ENCODE measurements around the gene ABI3.

ABI3 gene

DNA sequence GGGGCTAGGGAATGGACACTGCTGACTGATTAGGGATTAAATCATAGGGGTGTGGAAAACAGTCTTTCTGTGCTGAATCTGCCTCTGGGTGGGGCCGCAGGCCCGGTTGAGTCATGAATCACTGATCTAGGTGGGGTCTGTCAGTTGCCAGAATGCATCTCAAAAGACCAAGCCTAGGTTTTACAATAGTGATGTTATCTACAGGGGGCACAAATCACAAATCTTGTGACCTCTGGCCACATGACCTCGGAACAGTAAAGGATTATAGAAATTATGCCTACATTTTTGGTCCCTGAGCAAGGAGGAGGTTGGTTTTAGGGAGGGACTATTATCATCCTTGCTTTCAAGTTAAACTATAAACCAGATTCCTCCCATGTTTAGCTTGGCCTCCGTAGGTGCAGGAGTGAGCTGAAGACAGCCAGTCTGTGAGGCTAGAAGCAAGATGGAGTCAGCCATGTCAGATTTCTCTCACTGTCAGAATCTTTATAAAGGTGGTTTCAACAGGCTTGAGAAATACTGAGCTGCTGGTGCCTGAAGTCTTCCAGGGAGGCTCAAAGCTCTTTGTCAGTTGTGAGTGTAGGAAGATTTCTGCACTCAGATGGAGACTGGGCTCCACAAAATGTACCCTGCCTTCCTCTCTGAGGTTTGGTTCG is 13.0 kb upstream of the ABI3 start:
- no peak for DNase-seq (ENCODE audit: low spot score)

DNA sequence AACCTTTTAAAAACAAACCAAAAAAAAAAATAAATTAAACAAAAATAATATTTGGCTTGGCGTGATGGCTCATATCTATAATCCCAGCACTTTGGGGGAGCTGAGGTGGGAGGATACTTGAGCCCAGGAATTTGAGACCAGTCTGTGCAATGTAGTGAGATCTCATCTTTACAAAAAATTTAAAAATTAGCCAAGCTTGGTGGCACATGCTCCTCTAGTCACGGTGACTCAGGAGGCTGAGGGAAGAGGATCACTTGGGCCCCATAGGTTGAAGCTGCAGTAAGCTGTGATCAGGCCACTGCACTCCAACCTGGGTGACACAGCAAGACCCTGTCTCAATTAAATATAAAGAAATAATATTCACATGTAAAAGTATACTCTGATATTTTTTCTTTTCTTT is 12.3 kb upstream of the ABI3 start:
- no peak for DNase-seq (ENCODE audit: low spot score)

DNA sequence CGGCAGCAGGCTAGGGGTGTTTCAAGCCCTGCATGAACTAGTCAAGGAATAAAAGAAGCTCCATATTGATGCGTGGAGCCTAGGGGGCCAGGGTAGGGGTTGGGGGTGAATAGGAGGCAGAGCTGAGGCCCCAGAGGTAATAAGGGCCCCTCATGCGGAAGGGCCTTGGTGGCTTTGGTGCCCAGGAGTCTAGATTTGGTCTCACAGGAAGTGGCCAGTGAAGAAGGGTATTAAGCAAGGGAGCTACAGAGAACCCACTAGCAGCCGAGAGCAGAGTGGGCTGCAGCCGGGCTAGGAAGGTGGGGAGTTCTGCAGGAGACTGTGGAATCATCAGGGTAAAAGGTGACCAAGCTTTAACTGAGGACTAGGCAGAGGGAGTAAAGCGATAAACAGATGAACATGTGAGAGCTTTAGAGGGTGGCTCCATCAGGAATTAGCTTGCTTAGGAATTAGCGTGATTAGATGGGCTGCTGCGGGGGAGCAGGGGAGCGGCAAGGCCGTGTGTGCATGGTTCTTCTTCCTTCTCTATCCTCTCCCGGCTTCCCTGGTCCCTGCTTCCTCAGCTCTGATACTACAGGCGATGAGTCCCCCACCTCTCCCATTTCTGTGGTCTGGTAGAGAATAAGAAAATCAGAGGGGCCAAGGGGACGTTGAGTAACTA is 10.0 kb upstream of the ABI3 start:
- no peak for DNase-seq (ENCODE audit: low spot score)

DNA sequence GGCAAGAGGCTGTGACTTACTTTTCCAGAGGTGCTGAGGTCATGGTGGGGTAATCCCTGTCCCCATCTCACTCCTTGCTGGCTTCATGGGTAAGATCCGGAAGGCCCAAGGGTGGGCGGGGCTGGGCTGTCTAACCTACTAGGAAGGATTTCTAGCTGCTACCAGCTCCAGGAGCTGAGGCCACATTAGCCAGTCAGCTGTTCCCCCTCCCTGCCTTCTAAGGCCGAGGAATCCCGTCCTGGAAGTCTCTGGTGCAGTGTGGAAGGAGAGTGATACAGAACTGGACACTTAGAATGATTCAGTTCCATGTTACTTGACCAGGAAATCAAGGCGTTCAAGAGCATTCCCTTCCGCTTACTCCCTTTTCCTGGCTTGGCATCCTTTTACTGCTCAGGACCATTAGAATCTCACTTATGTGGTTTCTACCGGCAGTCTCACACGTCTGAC is 9.0 kb upstream of the ABI3 start:
- DNase-seq (ENCODE audit: low spot score): no peak

DNA sequence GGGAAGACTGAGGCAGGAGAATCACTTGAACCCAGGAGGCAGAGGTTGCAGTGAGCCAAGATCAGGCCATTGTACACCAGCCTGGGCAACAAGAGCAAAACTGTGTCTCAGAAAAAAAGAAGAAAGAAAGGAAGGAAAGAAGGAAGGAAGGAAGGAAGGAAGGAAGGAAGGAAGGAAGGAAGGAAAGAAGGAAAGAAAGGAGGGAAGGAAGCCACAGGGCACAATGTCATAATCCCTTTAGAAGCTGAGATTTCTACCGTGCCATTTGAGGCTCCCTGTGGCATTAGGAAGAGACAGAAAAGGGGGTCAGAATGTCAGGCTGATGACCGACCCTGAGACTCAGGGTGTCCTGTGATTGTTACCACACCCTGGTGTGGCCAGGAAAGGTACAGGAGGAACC is 6.7 kb upstream of the ABI3 start:
- no peak for DNase-seq (ENCODE audit: low spot score)

DNA sequence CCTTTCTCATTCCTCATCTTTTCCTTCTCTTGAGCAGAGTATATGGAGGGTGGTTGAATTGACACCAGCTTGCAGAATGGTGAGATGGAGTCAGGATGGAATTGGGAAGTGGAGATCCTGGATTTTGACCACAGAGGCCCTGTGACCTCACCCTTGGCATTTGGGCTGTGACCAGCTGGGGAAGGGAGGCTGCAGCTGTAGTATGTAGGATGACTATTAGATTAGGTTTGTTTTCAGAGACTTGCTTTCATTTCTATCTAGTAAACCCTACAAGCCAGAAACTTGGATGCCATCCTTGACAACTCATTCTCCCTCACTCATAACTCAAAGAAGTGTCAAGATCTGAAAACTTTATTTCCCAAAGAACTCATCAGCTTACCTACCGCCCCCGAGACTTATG is 6.0 kb upstream of the ABI3 start:
- DNase-seq (ENCODE audit: low spot score): no peak

DNA sequence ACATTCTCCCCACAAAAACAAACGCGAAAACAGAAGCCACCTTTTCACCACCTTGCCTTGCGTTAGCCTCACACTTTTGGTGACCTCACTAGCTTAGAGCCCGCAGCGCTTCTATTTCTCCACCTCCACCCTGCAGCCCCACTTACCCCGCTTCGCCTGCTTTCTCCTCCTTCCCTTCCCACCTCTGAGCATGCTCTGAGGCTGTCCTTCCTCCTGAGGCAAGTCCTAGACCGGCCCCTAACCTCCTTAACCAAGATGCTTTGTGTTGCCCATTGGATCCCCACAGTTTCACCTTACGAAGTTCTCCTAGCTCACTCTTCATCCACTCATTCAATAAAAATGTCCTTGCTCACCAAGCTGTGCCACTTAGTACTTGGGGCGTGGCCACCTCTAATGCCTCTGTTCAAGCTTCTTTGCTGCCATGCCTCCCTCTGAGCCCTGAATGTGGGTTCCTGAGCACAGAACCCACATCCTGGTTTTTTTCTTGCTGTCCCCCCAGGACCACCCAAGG is 1.4 kb upstream of the ABI3 start:
- no peak for DNase-seq (ENCODE audit: low spot score)

DNA sequence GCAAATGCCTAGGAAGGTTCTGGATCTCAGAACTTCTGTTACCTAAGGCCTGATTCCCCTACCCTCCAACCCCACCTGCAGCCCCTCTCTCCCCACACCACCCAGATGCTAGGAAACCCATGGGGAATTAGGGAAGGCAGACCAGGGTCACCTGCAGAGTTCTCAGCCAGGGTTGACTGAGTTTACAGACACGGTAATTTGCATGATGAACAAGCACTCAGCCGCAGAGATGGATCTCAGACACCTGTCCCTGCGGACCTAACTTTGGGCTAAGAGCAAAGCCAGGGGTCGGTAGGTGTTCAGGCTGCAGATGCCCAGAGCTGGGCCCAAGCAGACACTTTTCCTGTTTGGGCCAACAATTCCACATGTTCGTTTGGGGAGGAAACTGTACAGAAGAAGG is 2.9 kb downstream of the ABI3 start:
- no peak for DNase-seq (ENCODE audit: low spot score)

DNA sequence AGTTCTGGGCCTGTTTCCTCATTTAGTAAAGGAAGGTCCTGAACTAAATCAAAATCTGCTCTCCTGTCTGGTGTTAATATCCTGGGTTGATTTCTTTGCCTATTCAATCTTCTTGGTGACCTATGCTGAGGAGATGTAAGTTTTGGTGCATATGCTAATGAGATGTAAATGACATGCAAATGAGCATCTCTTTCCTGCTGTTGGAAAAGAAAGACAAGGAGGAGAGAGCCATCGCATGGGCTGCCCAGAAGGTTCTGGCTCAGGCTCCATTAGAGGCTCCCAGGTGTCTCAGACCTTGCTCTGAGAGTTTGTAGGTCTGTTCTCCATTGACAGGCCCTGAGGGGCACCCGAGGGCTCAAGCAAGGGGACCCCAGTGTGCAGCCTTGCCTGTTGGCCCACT is 3.3 kb downstream of the ABI3 start:
- no peak for DNase-seq (ENCODE audit: low spot score)

DNA sequence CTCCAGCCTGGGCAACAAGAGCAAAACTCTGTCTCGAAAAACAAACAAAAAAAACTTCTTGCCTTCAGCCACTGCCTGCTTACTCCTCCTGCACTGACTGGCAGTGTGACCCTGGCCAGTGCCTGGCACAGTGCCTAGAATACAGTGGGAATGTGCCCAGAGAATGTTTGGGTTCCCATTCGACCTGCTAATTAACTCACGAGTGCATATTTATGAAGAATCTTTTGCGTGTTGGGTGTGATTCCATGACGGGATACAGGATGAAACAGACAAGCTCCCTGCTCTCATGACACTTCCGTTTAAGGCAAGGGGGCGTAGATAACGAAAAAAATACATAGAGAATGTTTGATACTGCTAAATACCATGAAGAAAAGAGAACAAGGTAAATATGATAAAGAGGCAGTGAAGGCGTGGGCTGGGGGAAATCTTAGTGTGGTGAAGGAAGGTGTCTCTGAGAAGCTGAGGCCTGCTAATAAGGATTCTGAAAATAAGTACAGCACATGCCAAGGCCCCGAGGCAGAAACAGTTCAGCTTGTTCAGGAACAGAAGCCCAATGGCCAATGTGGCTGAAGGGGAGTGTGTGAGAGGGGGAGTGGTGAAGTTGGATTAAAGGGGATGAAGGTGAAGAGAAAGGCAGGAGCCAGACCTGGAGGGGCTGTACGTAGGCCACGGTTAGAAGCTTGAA is 4.3 kb downstream of the ABI3 start:
- DNase-seq (ENCODE audit: low spot score): peak; percentile 22

DNA sequence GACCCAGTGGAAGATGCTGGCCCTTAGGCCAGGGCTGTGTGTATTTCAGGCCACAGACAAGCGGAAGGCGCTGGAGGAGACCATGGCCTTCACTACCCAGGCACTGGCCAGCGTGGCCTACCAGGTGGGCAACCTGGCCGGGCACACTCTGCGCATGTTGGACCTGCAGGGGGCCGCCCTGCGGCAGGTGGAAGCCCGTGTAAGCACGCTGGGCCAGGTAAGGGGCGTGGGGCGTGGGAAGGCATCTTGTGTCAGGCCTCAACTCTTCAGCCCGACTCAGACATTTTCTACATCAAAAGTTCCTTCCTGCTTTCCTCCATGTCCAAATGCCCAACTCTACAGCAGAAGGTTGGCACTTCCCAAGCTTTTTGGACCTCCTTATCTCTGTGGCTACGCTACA is 6.0 kb downstream of the ABI3 start:
- no peak for DNase-seq (ENCODE audit: low spot score)

DNA sequence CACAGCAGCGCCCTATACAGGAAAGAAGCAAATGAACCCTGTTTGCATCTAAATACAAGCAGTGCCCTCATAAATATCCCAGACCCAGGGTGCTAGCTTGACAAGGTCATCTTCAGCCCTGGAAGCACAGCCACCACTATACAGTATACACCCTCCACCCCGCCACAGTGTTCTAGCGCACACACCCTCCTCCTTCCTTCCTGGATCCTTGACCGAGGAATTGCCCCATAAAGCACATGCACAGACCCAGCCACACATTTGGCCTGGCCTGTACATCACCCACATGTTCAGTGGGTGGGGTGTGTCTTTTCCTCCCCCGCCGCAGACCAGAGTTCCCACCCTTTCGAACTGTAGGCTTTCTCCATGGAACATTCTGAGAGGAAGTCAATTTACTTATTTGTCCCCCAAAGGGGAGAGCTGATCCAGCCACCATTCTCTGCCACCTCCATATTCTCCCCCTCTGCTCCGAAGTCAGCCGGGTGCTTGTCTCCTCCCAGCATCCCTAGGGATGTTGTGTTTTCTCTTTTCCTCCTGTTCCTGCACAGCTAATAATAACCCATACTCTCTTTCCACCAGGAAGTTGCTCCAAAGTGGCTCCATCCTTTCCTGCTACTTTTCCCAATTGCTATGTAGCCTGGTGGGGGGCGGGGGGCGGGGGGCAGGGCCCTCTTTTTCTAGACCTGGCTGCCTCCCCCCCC is 6.6 kb downstream of the ABI3 start:
- no peak for DNase-seq (ENCODE audit: low spot score)

DNA sequence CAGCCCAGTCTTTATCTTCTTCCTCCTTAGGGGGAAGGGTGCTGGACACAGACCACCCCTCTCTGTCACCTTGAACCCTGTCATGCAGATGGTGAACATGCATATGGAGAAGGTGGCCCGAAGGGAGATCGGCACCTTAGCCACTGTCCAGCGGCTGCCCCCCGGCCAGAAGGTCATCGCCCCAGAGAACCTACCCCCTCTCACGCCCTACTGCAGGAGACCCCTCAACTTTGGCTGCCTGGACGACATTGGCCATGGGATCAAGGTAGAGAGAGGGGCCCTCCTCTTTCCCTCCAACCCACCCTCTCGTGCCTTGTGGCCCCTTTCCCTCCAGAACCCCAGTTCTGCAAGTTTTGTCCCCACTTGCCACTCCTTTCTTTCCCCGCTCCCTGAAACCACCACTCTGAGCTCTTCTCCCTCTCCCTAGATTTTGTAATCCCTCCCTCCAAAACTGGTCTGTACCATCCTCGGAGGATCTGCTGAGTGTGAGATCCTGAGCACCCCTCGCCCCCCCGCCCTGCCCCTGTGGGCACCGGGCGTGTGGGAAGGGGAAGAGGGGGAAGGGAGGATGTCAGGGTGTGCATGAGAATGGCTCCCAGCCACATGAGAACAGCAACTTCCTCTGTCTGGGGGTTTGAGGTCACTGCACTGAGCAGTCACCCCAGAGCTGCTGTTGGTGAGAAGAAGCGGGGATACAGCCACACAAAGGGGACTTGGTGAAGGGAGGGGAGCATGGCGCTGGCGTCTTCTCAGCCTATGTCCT is 7.3 kb downstream of the ABI3 start:
- DNase-seq (ENCODE audit: low spot score): no peak

DNA sequence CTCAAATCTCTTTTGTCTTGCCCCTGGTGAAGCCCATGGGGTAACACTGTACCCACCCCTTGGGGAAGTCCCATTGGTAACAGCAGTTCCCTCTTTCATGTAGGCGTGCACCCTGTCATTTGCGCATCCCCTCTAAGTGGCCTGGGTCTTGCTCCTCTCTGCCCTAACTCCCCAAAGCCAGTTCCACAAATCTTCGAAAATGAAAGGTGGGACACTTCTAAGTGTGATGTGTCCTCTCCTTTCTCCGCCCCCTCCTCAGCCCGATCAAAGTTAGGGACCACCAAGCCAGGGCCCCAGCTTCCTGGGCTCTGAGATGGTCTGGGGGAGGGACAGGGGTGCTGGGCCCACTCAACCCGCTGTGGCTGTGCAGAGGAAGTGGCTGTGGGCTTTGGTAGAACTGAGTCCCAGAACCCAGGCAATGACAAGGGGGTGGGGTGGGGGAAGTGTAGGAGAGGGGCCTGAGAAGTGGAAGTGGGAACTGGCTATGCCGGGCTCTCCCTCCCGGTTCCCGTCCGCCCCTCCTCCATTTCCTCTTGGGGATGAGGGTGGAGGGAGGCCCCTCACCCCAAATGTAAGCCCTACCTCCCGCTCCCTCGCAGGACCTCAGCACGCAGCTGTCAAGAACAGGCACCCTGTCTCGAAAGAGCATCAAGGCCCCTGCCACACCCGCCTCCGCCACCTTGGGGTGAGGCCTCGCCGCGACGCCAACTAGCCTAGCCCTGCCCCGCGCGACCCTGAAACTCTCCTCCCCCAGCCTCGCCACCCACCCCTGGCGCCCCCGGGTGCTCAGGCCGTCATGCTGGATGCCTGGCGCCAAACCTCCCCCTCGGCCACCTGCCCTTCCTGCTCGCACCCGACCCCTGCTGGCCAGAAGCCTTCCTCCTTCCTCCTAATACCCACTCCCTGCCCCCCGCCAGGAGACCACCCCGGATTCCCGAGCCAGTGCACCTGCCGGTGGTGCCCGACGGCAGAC is 8.7 kb downstream of the ABI3 start:
- no peak for DNase-seq (ENCODE audit: low spot score)

DNA sequence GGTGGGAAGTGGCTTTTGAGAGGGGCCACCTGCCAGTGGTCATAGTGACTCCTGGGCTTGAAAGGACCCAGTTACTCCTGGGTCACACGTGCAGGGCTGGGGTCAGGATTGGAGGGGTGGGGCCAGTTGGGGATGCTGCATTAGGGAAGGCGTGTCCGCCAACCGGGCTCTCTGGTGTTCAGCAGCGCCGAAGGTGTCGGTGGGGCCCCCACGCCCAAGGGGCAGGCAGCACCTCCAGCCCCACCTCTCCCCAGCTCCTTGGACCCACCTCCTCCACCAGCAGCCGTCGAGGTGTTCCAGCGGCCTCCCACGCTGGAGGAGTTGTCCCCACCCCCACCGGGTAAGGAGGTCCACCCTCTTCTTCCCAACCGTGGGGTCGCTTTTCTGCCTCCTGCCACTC is 9.5 kb downstream of the ABI3 start:
- DNase-seq (ENCODE audit: low spot score): no peak

DNA sequence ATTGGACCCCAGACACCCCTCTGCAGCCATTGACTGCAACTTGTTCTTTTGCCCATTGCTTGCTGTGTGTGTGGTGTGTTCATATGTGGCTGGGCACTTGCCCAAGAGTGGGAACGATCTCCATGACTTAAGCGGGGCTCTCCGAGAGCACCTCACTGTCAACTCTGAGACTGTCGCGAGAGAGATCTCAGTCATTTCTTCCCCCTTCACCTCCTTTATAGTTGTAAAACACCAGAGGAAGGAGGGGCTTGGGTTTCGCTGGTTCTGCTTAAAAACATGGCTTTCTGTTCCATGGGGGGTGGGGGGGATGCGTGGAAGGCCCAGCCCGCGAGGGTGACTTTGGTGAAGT is 12.6 kb downstream of the ABI3 start:
- DNase-seq (ENCODE audit: low spot score): no peak

DNA sequence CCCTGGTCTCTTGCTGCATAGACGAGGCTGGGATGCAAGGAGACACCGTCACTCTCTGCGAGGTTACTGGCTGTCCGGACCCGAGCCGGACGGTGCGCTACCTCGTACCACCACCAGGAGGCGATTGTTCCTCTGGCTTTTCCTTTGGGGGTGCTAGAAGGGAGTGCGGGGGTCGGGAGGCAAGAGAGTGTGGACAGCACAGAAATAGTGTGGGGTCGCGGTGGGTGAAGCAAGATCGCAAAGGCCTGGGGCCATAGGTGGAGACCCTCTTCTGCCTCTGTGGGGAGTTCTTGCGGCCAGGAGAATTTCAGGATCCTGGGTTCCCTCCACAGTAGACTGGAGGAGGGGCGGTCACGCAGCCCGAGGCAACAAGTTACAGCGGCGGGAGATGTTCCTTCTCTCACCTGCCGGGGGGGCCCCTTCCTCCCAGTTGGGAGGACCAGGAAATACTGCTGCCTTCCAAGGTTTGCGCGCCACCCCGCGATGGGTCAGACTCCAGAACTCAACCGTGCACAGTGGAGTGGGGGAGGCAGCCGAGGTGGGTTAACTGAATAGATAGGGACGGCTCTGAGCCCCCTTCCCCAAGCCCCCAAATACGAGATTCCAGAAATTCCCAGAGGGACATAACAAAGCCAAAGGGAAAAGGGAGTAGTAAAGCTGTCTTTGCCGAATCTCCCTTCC is 13.2 kb downstream of the ABI3 start:
- DNase-seq (ENCODE audit: low spot score): peak; percentile 82

DNA sequence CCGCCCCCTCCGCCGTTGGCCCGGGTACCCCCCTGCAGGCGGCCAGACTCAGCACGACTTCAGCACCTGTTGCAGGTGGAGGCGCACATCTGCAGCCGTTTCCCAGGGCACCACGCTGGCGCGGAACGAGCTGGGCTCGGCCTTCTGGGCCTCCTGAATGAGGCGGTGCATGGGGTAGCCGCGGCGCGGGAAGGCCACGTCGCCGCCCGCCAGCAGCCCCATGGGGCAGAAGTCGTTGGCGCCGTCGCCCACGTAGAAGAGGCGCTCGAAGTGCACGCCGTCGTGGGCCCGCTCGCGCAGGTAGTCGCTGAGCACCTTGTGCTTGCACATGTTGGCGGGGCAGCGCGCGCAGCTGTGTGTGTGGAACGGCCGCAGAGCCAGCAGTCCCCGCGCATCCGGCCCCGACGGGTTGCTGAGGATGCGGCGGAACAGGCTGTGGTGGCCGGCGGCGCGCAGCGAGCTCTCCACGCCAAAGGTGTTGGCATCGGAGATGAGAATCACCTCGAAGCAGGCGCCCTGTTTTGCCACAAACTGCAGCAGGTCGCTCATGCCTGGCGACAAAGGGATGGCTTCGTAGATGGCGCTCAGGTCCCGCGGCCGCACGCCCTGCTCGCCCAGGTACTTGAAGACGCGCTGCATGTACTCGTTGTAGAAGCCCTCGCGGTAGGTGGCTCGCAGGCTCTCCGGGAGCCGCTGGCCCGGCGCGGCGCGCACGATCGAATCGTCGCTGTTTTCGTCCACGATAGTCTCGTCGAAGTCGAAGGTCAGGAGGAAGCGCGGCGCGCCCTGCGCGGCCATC is 13.9 kb downstream of the ABI3 start:
- no peak for DNase-seq (ENCODE audit: low spot score)

DNA sequence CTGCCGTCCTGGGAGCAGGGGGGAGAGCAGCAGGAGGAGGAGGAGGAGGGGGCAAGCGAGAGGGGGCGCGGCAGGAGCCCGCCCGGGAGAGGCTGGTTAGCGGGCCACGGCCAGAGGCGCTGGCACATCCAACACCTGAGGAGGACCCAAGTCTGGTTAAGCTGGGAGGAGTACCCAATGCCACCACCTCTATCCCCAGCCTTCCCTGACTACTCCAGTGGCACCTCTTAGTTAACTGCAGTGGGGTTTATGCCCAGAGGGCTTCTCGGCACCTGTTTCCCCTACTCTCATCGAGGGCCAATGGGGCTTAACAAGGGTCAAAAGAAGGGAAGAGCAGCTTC is 14.5 kb downstream of the ABI3 start:
- DNase-seq (ENCODE audit: low spot score): no peak

Measured in AG08396 (cell line).